A673 (cell line): ENCODE data around the gene GCFC2.

ENCODE experiments used
- EZH2 ChIP-seq: fragments of 200-600 bp; sonication (generic); IDR thresholded peaks from 2 replicates; pipeline ENCODE4 v1.6.1; 2017; ENCODE audit warnings: borderline replicate concordance, low read depth, mild to moderate bottlenecking, mixed read lengths, antibody characterized with exemption, low read length; ENCODE audit not compliant: poor library complexity, severe bottlenecking
- TF ChIP-seq, protein P1 (sequence below): fragments of 300-800, 200-600 bp; sonication (generic); conservative IDR thresholded peaks from 2 replicates; pipeline ENCODE4 v1.5.1; 2017; ENCODE audit warnings: low read depth, mild to moderate bottlenecking, antibody characterized with exemption, low read length, moderate library complexity, mixed read lengths

DNA sequence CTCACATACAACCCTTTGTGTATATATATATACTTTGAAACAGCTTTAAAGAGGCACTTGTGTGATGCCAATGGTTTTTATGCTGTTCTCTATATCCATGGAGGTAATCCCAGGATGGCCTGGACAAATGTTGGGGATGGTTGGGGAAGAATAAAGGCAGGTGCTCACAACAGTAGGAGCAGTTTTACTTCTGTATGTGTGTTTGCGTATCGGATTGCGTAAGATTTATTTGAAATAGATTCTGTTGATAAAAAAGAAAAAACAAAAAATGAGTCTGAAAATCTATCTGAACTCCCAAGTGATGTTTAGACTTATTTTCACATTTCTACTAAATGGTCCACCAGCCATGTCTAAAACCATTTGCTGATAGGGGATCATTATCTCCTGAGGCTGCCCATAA lies 34.8 kb downstream of the GCFC2 start:
- TF ChIP-seq, protein P1, sequence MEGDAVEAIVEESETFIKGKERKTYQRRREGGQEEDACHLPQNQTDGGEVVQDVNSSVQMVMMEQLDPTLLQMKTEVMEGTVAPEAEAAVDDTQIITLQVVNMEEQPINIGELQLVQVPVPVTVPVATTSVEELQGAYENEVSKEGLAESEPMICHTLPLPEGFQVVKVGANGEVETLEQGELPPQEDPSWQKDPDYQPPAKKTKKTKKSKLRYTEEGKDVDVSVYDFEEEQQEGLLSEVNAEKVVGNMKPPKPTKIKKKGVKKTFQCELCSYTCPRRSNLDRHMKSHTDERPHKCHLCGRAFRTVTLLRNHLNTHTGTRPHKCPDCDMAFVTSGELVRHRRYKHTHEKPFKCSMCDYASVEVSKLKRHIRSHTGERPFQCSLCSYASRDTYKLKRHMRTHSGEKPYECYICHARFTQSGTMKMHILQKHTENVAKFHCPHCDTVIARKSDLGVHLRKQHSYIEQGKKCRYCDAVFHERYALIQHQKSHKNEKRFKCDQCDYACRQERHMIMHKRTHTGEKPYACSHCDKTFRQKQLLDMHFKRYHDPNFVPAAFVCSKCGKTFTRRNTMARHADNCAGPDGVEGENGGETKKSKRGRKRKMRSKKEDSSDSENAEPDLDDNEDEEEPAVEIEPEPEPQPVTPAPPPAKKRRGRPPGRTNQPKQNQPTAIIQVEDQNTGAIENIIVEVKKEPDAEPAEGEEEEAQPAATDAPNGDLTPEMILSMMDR: no peak
- no peak for TF ChIP-seq EZH2
